NCI-H82 treated with DMSO at 0.1 percent for 48 hours (cell line): ENCODE results near the gene ZFP64.
"Not testable (repeated sequence)": the region's sequence is repeated elsewhere in the genome, so short reads cannot be mapped to it uniquely, and the experiment has no call there.

ENCODE experiments used
- DNase-seq: peaks from one replicate; lab custom pipeline; 2025; ENCODE audit not compliant: unreplicated experiment; lab: John Stamatoyannopoulos, UW

ZFP64 gene

DNA sequence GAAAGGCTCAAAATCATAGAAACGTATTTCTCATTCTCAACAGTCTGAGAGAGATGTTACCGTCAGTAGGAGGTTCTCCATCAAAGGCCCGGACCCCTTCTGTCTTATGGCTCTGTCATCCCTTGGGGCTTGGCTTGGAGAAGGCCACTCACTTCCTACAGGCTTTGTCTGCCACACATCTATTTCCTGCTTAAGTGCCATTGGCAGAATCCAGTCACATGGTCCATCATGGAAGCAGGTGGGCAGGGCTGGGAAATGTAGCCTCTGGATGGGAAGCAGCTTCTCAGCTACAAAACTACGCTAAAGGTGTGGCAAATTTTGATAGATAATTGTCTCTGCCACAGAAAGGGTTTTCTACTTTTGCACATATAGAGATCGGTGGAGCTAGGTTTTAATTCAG is 12.6 kb upstream of the ZFP64 start:
- no peak for DNase-seq

GRCh38 chr20:52201395-52201794 is 9.8 kb upstream of the ZFP64 start:
- no peak for DNase-seq

DNA sequence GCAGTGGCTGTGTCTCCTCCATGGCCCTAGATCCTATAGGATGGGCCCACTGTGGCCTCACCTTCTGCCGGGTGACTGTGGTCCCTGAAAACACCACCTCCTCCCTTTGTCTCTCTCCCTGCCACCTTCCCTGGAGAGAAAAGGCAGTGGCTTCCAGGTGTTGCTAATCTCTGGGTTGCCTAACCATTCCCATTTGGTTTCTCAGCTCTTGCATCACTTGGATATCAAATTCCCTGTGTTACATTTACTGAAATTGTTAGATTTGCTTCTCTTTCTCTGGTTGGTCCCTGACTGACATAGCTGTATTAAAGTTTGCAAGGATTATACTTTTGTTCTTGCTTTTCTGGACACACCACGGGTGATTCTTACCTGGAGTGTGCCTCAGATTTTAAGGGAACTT is 9.3 kb upstream of the ZFP64 start:
- no peak for DNase-seq

GRCh38 chr20:52196845-52197244 is 5.3 kb upstream of the ZFP64 start:
- no peak for DNase-seq

- DNase-seq, result no peak
These were observed 2.4 kb upstream of the ZFP64 start for GRCh38 chr20:52193886-52194545.

GRCh38 chr20:52193133-52193532 is 1.6 kb upstream of the ZFP64 start:
- no peak for DNase-seq

DNA sequence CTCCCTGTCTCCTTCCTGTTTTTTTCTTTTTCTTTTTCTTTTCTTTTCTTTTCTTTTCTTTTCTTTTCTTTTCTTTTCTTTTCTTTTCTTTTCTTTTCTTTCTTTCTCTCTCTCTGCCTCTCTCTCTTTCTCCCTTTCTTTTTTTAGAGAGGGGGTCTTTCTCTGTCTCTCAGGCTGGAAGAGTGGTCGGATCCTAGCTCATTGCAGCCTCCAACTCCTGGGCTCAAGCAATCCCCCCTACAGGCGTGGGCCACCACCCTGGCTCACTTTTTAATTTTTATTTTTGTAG is 1.1 kb upstream of the ZFP64 start:
- DNase-seq, result not testable (repeated sequence)

- DNase-seq, result peak; percentile 55
These were observed 538 bp upstream of the ZFP64 start for GRCh38 chr20:52191916-52192718.

DNA sequence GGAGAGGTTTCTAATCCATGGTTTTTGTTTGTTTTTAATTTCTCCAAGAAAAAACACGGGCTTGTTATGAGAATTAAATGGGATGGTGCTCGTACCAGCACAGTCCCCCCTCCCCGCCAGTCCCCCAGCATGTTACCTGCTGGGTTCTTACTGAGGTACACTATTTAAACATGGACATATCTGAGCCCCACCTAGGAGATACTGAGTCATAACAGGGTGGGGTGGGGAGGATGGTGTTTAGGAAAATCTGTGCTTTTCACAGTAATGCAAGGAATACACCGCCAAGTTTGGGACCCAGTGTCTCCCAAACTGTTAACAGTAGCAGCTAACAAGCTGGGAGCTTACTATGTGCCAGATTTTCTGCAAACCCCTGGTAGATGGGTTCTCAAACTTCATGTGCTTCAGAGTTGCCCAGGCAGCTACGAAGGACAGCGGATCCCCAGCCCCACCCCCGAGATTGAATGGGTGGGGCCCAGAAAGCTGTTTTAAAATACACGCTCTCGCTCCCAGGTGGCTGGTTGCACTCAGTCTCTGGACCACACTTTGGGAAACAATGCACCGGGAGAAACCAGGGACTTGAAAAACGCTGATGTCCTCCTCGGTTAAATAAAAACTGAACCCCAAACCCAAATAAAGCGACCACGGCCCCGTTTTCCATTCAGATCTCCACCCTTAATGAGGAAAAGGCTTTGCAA is 995 bp downstream of the ZFP64 start:
- DNase-seq, result peak; percentile 6

GRCh38 chr20:52181766-52182165 is 9.8 kb downstream of the ZFP64 start:
- DNase-seq, result no peak

GRCh38 chr20:52180180-52180840 is 11.3 kb downstream of the ZFP64 start:
- no peak for DNase-seq

GRCh38 chr20:52179331-52180179 is 12.0 kb downstream of the ZFP64 start:
- DNase-seq, result no peak

DNA sequence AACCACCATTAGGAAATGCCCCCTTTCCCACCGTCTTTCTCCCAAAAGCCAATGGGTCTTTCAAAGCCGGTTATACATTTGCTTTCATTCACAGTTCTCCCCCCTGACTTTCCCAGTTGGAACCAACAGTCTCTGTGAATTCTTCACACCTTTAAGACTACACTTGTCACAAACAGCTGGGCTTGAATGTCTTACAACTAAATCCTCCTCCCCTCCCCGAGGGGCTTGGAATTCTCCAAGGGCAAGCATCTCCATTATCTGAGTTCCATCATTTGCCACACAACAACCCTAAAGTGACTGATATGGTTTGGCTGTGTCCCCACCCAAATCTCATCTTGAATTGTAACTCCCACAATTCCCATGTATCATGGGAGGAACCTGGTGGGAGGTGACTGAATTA is 12.9 kb downstream of the ZFP64 start:
- no peak for DNase-seq

- no peak for DNase-seq
These were observed 15.7 kb downstream of the ZFP64 start for GRCh38 chr20:52175840-52176239.

- DNase-seq, result no peak
These were observed 19.1 kb downstream of the ZFP64 start for GRCh38 chr20:52172392-52173047.

- no peak for DNase-seq
These were observed 20.6 kb downstream of the ZFP64 start for GRCh38 chr20:52171025-52171424.

- DNase-seq, result no peak
These were observed 23.5 kb downstream of the ZFP64 start for GRCh38 chr20:52168116-52168515.

GRCh38 chr20:52167232-52167840 is 24.2 kb downstream of the ZFP64 start:
- no peak for DNase-seq

DNA sequence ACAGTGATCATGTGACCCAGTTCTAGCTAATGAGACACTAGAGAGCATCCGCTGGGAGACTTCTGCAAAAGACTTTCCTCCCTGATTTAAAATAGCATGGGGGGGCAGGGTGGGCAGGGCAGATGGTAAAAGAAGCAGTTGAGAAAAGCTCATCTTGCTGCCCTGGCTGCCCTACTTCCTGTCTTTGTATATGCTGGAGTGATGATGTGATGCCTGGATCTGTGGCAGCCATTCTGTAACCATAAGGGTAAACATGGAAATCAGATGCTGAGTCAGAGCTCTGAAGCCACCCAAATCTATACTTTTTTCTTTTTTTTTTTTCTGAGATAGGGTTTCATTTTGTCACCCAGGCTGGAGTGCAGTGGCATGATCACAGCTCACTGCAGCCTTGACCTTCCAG is 25.4 kb downstream of the ZFP64 start:
- DNase-seq, result no peak
